H1 (cell line): ENCODE results near the gene GMPR2. TPM values are rescaled to one million over a fixed set of nuclear protein-coding genes. Genes with fewer than 3 reads are reported as not detected.
"Not testable (repeated sequence)": the region's sequence is repeated elsewhere in the genome, so short reads cannot be mapped to it uniquely, and the experiment has no call there.

ENCODE experiments used
- CTCF ChIA-PET: fragments of 300-600 bp; sonication (Branson Sonifier 250); formaldehyde crosslinking; loops from one replicate; lab custom pipeline; 2021; ENCODE audit not compliant: partially characterized antibody; lab: Charles Lee
- POLR2A ChIA-PET: fragments of 300-600 bp; sonication (Branson Sonifier 250); formaldehyde crosslinking; loops from one replicate; lab custom pipeline; 2021; ENCODE audit warnings: inconsistent platforms; ENCODE audit not compliant: partially characterized antibody; lab: Charles Lee
- DNase-seq, 2 experiments: peaks; one replicate each; pipeline versions ENCODE4 v3.0.0 to v3.0.0-alpha.2; 2010 to 2022; ENCODE audit warnings: low spot score in 2 of 2, low read depth in 1 of 2, mixed read lengths in 1 of 2
- FAIRE-seq: peaks from 2 replicates; lab custom pipeline; 2011; peaks lifted over from hg19 to GRCh38; lab: Jason Lieb, UNC
- H2AFZ ChIP-seq: 2 replicates; pipeline ENCODE4 v1.8.1; 2012; ENCODE audit warnings: low read length, inconsistent platforms
- H2AK5ac ChIP-seq: 2 replicates; pipeline ENCODE4 v1.6.1; 2013; ENCODE audit warnings: low read depth, low read length
- H2BK120ac ChIP-seq: replicated peaks from 2 replicates; pipeline ENCODE3; 2013; ENCODE audit warnings: low read depth, low read length, inconsistent platforms
- H2BK12ac ChIP-seq: 2 replicates; pipeline ENCODE4 v1.6.1; 2013; ENCODE audit warnings: low read depth, low read length
- H2BK15ac ChIP-seq: 2 replicates; pipeline ENCODE4 v1.6.1; 2013; ENCODE audit warnings: low read length
- H2BK20ac ChIP-seq: 2 replicates; pipeline ENCODE4 v1.6.1; 2013; ENCODE audit warnings: low read length
- H2BK5ac ChIP-seq: 2 replicates; pipeline ENCODE4 v1.6.1; 2013; ENCODE audit warnings: low read depth, low read length
- H3K14ac ChIP-seq: 2 replicates; pipeline ENCODE4 v1.6.1; 2013; ENCODE audit warnings: inconsistent platforms; ENCODE audit not compliant: insufficient read length
- H3K18ac ChIP-seq: 2 replicates; pipeline ENCODE4 v1.6.1; 2013; ENCODE audit warnings: low read length; ENCODE audit errors: extremely low read depth
- H3K23ac ChIP-seq: 2 replicates; pipeline ENCODE4 v1.6.1; 2013; ENCODE audit warnings: inconsistent platforms; ENCODE audit not compliant: insufficient read length
- H3K23me2 ChIP-seq: 2 replicates; pipeline ENCODE4 v1.6.1; 2013; ENCODE audit warnings: low read depth, low read length
- H3K27ac ChIP-seq: 2 replicates; pipeline ENCODE4 v1.6.1; 2011; ENCODE audit warnings: low read depth, low read length, inconsistent platforms
- H3K27me3 ChIP-seq, 4 experiments: replicated peaks in 1 of 4; 1 replicate in 1 of 4; 2 replicates in 3 of 4; pipeline versions ENCODE4 v1.6.1 to v1.8.1; 2011 to 2013; ENCODE audit warnings: low read length in 3 of 4, mild to moderate bottlenecking in 3 of 4, inconsistent platforms in 2 of 4, mixed read lengths in 2 of 4, moderate library complexity in 1 of 4; ENCODE audit not compliant: control insufficient read depth in 3 of 4, insufficient read depth in 3 of 4; ENCODE audit errors: extremely low read depth in 1 of 4
- H3K36me3 ChIP-seq, 4 experiments: 2 replicates each; pipeline versions ENCODE4 v1.6.1 to v1.8.1; 2011 to 2013; ENCODE audit warnings: mild to moderate bottlenecking in 4 of 4, low read length in 3 of 4, moderate library complexity in 2 of 4, control low read depth in 1 of 4, inconsistent platforms in 1 of 4; ENCODE audit not compliant: insufficient read depth in 4 of 4, control insufficient read depth in 2 of 4
- H3K4ac ChIP-seq: replicated peaks from 2 replicates; pipeline ENCODE3; 2013; ENCODE audit warnings: low read length, low read depth, mixed read lengths, inconsistent platforms; ENCODE audit not compliant: insufficient read length
- H3K4me1 ChIP-seq, 4 experiments: replicated peaks in 1 of 4; 1 replicate in 1 of 4; 2 replicates in 3 of 4; pipeline versions ENCODE4 v1.6.1 to v1.8.1; 2011 to 2013; ENCODE audit warnings: low read length in 3 of 4, inconsistent platforms in 2 of 4, mixed read lengths in 1 of 4; ENCODE audit not compliant: insufficient read depth in 4 of 4, control insufficient read depth in 3 of 4
- H3K4me2 ChIP-seq, 2 experiments: 2 replicates each; pipeline versions ENCODE4 v1.6.1 to v1.8.1; 2011 to 2013; ENCODE audit warnings: low read depth in 2 of 2, low read length in 2 of 2, control low read depth in 1 of 2, inconsistent platforms in 1 of 2, mild to moderate bottlenecking in 1 of 2; ENCODE audit not compliant: insufficient read depth in 1 of 2
- H3K4me3 ChIP-seq, 4 experiments: fragments of 200-600, 300-600 bp in 1 of 4; sonication (generic), shearing (Covaris generic), sonication (Bioruptor Twin) in 1 of 4; 2 replicates each; pipeline versions ENCODE4 v1.5.1 to v1.8.1; 2011 to 2016; ENCODE audit warnings: low read length in 4 of 4, low read depth in 3 of 4, control low read depth in 2 of 4, inconsistent platforms in 2 of 4, mild to moderate bottlenecking in 2 of 4, mixed read lengths in 1 of 4, moderate library complexity in 1 of 4; ENCODE audit not compliant: insufficient read depth in 2 of 4; ENCODE audit errors: extremely low read depth in 1 of 4
- H3K56ac ChIP-seq: replicated peaks from 2 replicates; pipeline ENCODE3; 2013; ENCODE audit warnings: low read depth, mild to moderate bottlenecking, mixed read lengths, low read length, inconsistent platforms; ENCODE audit not compliant: insufficient read length
- H3K79me1 ChIP-seq: 2 replicates; pipeline ENCODE4 v1.6.1; 2013; ENCODE audit warnings: low read depth, low read length, control low read depth
- H3K79me2 ChIP-seq, 2 experiments: 2 replicates each; pipeline versions ENCODE4 v1.6.1 to v1.8.1; 2012 to 2013; ENCODE audit warnings: low read length in 2 of 2, mild to moderate bottlenecking in 2 of 2, inconsistent platforms in 1 of 2; ENCODE audit not compliant: insufficient read depth in 2 of 2, control insufficient read depth in 1 of 2
- H3K9ac ChIP-seq, 4 experiments: replicated peaks in 1 of 4; 1 replicate in 1 of 4; 2 replicates in 3 of 4; pipeline versions ENCODE4 v1.6.1 to v1.8.1; 2011 to 2013; ENCODE audit warnings: low read depth in 3 of 4, low read length in 3 of 4, control low read depth in 2 of 4, mild to moderate bottlenecking in 2 of 4, moderate library complexity in 2 of 4, inconsistent platforms in 1 of 4; ENCODE audit errors: extremely low read depth in 1 of 4
- H3K9me3 ChIP-seq, 2 experiments: 2 replicates each; pipeline versions ENCODE4 v1.6.1 to v1.8.1; 2012 to 2013; ENCODE audit warnings: mild to moderate bottlenecking in 2 of 2, moderate library complexity in 2 of 2, control low read depth in 1 of 2, inconsistent platforms in 1 of 2, low read depth in 1 of 2, low read length in 1 of 2, mixed read lengths in 1 of 2; ENCODE audit not compliant: insufficient read depth in 2 of 2
- H4K20me1 ChIP-seq, 2 experiments: replicated peaks in 1 of 2; 2 replicates each; pipeline versions ENCODE3 to v1.8.1; 2011 to 2013; ENCODE audit warnings: inconsistent platforms in 2 of 2, low read length in 2 of 2, mild to moderate bottlenecking in 1 of 2; ENCODE audit not compliant: insufficient read depth in 2 of 2, control insufficient read depth in 1 of 2
- H4K5ac ChIP-seq: 2 replicates; pipeline ENCODE4 v1.6.1; 2013; ENCODE audit warnings: low read length, low read depth, mixed read lengths, inconsistent platforms; ENCODE audit not compliant: insufficient read length
- H4K8ac ChIP-seq: 2 replicates; pipeline ENCODE4 v1.8.0; 2013; ENCODE audit warnings: mild to moderate bottlenecking, moderate library complexity, low read length, inconsistent platforms; ENCODE audit not compliant: insufficient read depth; ENCODE audit errors: extremely low read depth
- H4K91ac ChIP-seq: replicated peaks from 2 replicates; pipeline ENCODE3; 2013; ENCODE audit warnings: low read length, mixed read lengths, inconsistent platforms; ENCODE audit not compliant: insufficient read length
- BCL11A ChIP-seq, 2 experiments: IDR thresholded peaks; one replicate each; pipeline ENCODE4 v1.6.1; 2011; ENCODE audit warnings: low read depth in 2 of 2, low read length in 2 of 2, mild to moderate bottlenecking in 2 of 2
- CBX8 ChIP-seq: fragments of 300-800, 300-1000 bp; sonication (generic); IDR thresholded peaks from 2 replicates; pipeline ENCODE4 v1.7.1; 2016; ENCODE audit warnings: low read depth, low read length, borderline replicate concordance
- CHD1 ChIP-seq: IDR thresholded peaks from 2 replicates; pipeline ENCODE4 v1.6.1; 2012; ENCODE audit warnings: low read depth, low read length, improper control_type of control experiment
- CTCF ChIP-seq, 3 experiments: IDR thresholded peaks; 1 replicate in 2 of 3; 2 replicates in 1 of 3; pipeline versions ENCODE4 v1.5.1 to v1.6.1; 2011; ENCODE audit warnings: low read length in 3 of 3, mild to moderate bottlenecking in 3 of 3, inconsistent platforms in 2 of 3, low read depth in 1 of 3, moderate library complexity in 1 of 3; ENCODE audit not compliant: insufficient read depth in 1 of 3; ENCODE audit errors: control extremely low read depth in 1 of 3
- MAX ChIP-seq: IDR thresholded peaks from 2 replicates; pipeline ENCODE4 v1.6.1; 2012; ENCODE audit warnings: inconsistent platforms
- NRF1 ChIP-seq: IDR thresholded peaks from 2 replicates; pipeline ENCODE4 v1.6.1; 2011; ENCODE audit warnings: mild to moderate bottlenecking, low read depth, low read length, improper control_type of control experiment
- SP2 ChIP-seq: IDR thresholded peaks from 2 replicates; pipeline ENCODE4 v1.6.1; 2012; ENCODE audit warnings: mild to moderate bottlenecking, low read length, inconsistent platforms
- TAF7 ChIP-seq: optimal IDR thresholded peaks from 2 replicates; pipeline ENCODE3; 2011; ENCODE audit warnings: low read depth, mild to moderate bottlenecking, inconsistent platforms, low read length, moderate library complexity, borderline replicate concordance
- WGBS, 2 experiments: shearing (Covaris generic) in 1 of 2; methylation state at CpG; one replicate each; pipeline versions ENCODE4 v1.1.6 to v1.1.7; 2013 to 2015; ENCODE audit warnings: low lambda C conversion rate in 2 of 2, mixed read lengths in 2 of 2, inconsistent platforms in 1 of 2, low coverage in 1 of 2, missing lambda C conversion rate in 1 of 2; ENCODE audit not compliant: insufficient replicate concordance in 2 of 2, insufficient coverage in 1 of 2, insufficient read length in 1 of 2; ENCODE audit errors: extremely low coverage in 1 of 2, missing lambda C conversion rate in 1 of 2; 5-methylcytosine and 5-hydroxymethylcytosine counted together
- polyA plus RNA-seq, 7 experiments: library from polyadenylated mRNA; depleted of rRNA in 3 of 7; stranded (reverse) in 5 of 7; unstranded in 2 of 7; fragments of >200 nt in 5 of 7; fragments of 200-250 nt in 2 of 7; gene quantifications; 1 replicate in 5 of 7; 2 replicates in 1 of 7; 4 replicates in 1 of 7; pipeline versions ENCODE4 v1.2.1 to v1.2.3, GENCODE V29; 2011 to 2013; ENCODE audit warnings: missing spikeins in 2 of 7, mixed read lengths in 2 of 7
- total RNA-seq: library from RNA; stranded (reverse); fragmentation: NEBNext Ultra II Directional; extraction: Animal tissue kit (Norgen Biotek cat#: 25700); gene quantifications from 2 replicates; pipeline ENCODE4 v1.2.1, GENCODE V29; 2021

The GMPR2 gene
- total and polyA plus RNA-seq, 2 of the 8 experiments (the other 6 are each of a cell fraction or from before 2014, with no cell fraction given): 61.6 to 85.3 TPM

GRCh38 chr14:24198814-24199524, 33.8 kb upstream of the GMPR2 start (continued):
- no peak for TF ChIP-seq TAF7
- no peak for TF ChIP-seq SP2
- TF ChIP-seq BCL11A (IDR thresholded peaks at IDR 0.05; ENCODE audit: low read depth in 2 of 2, low read length in 2 of 2): no peak
- no peak for TF ChIP-seq MAX
- no peak for TF ChIP-seq CHD1
- TF ChIP-seq NRF1: no peak
- no peak for TF ChIP-seq CTCF (IDR thresholded peaks at IDR 0.05; ENCODE audit: control extremely low read depth in 1 of 3, insufficient read depth in 1 of 3, low read depth in 1 of 3, low read length in 3 of 3)
- no peak for TF ChIP-seq CBX8

- H3K9ac ChIP-seq, H3K14ac ChIP-seq, H3K23me2 ChIP-seq, H3K9me3 ChIP-seq, H3K79me2 ChIP-seq, H3K4me1 ChIP-seq, H2BK20ac ChIP-seq, H4K91ac ChIP-seq, H3K23ac ChIP-seq, H4K8ac ChIP-seq, H3K79me1 ChIP-seq, H3K27me3 ChIP-seq, H2BK15ac ChIP-seq, H2BK12ac ChIP-seq, H2AK5ac ChIP-seq, H2AFZ ChIP-seq, H3K18ac ChIP-seq, H3K4ac ChIP-seq, H4K20me1 ChIP-seq, H4K5ac ChIP-seq, FAIRE-seq, H3K56ac ChIP-seq, DNase-seq, H2BK120ac ChIP-seq: not testable (repeated sequence)
- ChIA-PET POLR2A (interaction anchor here (0.9 to 5.0 kb wide), 7 partner anchors 11 to 40 kb away, joined by 3 to 24 read pairs (median 6); partner anchors contain the start of genes CHMP4A, IPO4, MDP1 and REC8), CTCF (interaction anchor here (1.0 to 2.3 kb wide), 2 partner anchors 12 to 14 kb away, joined by 3 to 9 read pairs; partner anchors contain the start of gene CHMP4A)
- 45% methylated on average over 8 of the region's 8 CpGs; no CpG with 5 or more reads in 1 of the 2 experiments for WGBS, 2 experiments
- 0 out of 2 replicates have a peak overlapping the region, but pooled peaks have one; percentile 89 for H2BK5ac ChIP-seq
- peaks cover 9 to 34% (median 22%) of the 10 kb centered on the region in 4 experiments; a peak in 7 of 8 replicates for H3K36me3 ChIP-seq
- H3K4me3 ChIP-seq: peak overlapping the region in 1 of 4 experiments; percentile 36; a peak in 2 of 8 replicates
- H3K4me2 ChIP-seq: peak overlapping the region; percentile 38 to 45; a peak in 1 of 4 replicates
- peak overlapping the region; percentile 63; the same call in 1 of the 2 replicates for H3K27ac ChIP-seq
Measured at GRCh38 chr14:24202538-24202937, 30.2 kb upstream of the GMPR2 start.
